Measurements from ENCODE around the gene CFAP210.

Gene CFAP210

DNA sequence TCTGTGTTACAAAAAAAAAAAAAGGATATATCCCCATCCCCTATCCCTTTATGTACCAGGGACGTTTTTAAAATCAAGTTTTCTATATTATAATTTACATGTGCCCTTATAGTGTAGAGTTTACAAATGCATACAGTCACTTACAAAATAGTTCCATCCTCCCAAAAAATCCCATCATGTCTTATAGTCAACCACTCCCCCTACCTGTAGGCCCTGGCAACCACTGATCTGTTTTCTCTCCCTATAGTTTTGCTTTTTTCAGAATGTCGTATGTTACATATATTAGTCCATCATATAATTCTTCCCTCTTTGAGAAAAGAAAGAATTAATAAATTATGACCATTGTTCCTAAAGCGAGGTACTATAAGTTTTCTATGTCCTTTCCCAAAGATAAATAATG lies 17.8 kb downstream of the CFAP210 start:
- H3K4me3 ChIP-seq (ENCODE audit: low read depth, low read length): no peak overlapping the region
- no peaks in the 10 kb centered on the region for H3K36me3 ChIP-seq (ENCODE audit: control insufficient read depth in 2 of 2, insufficient read depth in 1 of 2, low read length in 2 of 2)
- H3K9me3 ChIP-seq (ENCODE audit: control insufficient read depth, insufficient read depth, low read depth, low read length): no peaks in the 10 kb centered on the region
- H3K4me1 ChIP-seq (ENCODE audit: control insufficient read depth, insufficient read depth, low read length): no peaks in the 10 kb centered on the region
- ChIA-PET POLR2A (no interaction called here), CTCF (no interaction called here)
- no peak overlapping the region for H3K27ac ChIP-seq (ENCODE audit: extremely low read depth, low read depth, low read length)
- peak; percentile 19; the same call in 1 of the 2 replicates for TF ChIP-seq ZNF654 (tag by site-specific recombination; IDR thresholded peaks at IDR 0.05; ENCODE audit: low read depth)
- no peak for TF ChIP-seq ZBTB7A (tag by site-specific recombination; IDR thresholded peaks at IDR 0.05; ENCODE audit: low read depth)

DNA sequence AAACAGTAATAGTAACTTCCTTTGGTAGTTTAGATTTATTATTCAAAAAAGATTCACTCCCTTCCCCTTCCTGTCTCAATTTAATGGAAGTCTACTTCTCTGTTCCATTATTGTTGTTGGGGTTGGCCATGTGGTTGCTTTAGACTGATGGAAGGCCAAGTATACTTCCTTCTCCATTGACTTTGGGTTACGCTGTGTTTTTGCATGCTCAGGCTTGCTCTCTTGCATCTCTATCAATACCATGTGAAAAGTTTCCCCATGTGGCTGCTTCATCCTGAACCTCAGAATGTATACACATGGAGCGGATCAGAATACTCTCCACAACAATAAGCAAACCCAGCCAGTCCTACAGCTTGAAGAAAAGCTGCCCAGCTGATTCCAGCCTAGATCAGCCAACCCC lies 20.3 kb downstream of the CFAP210 start:
- ChIA-PET CTCF (interaction anchor here (0.7 kb wide), 1 partner anchor 9 kb away, joined by 3 read pairs; no protein-coding TSS in a partner anchor), POLR2A (no interaction called here)
- TF ChIP-seq ZFP3 (tag by site-specific recombination; IDR thresholded peaks at IDR 0.05; ENCODE audit: low read depth) (no peak), ZNF214 (tag by site-specific recombination; IDR thresholded peaks at IDR 0.05; ENCODE audit: borderline replicate concordance) (no peak), ZBTB21 (tag by site-specific recombination; IDR thresholded peaks at IDR 0.05) (no peak), ZBTB1 (tag by site-specific recombination; IDR thresholded peaks at IDR 0.05) (no peak), KLF1 (tag by site-specific recombination; IDR thresholded peaks at IDR 0.05) (no peak), ZNF600 (tag by site-specific recombination; IDR thresholded peaks at IDR 0.05) (no peak), KLF10 (tag by site-specific recombination; IDR thresholded peaks at IDR 0.05) (no peak), ZNF112 (tag by site-specific recombination; IDR thresholded peaks at IDR 0.05) (no peak), ZFP41 (tag by site-specific recombination; IDR thresholded peaks at IDR 0.05; ENCODE audit: borderline replicate concordance) (no peak), GLIS2 (tag by site-specific recombination; IDR thresholded peaks at IDR 0.05) (no peak), ZNF416 (tag by site-specific recombination; IDR thresholded peaks at IDR 0.05) (no peak), ZNF560 (tag by site-specific recombination; IDR thresholded peaks at IDR 0.05; ENCODE audit: borderline replicate concordance) (no peak), ZNF146 (tag by site-specific recombination; IDR thresholded peaks at IDR 0.05) (no peak), ZNF391 (tag by site-specific recombination; IDR thresholded peaks at IDR 0.05; ENCODE audit: borderline replicate concordance, low read depth) (no peak), SP2 (tag by site-specific recombination; IDR thresholded peaks at IDR 0.05) (no peak), ZNF274 (IDR thresholded peaks at IDR 0.05; ENCODE audit: low read length) (no peak), ZNF274 (tag by site-specific recombination; IDR thresholded peaks at IDR 0.05; ENCODE audit: borderline replicate concordance) (no peak), ZFP69B (tag by site-specific recombination; IDR thresholded peaks at IDR 0.05) (no peak)
- TF ChIP-seq, protein P1, sequence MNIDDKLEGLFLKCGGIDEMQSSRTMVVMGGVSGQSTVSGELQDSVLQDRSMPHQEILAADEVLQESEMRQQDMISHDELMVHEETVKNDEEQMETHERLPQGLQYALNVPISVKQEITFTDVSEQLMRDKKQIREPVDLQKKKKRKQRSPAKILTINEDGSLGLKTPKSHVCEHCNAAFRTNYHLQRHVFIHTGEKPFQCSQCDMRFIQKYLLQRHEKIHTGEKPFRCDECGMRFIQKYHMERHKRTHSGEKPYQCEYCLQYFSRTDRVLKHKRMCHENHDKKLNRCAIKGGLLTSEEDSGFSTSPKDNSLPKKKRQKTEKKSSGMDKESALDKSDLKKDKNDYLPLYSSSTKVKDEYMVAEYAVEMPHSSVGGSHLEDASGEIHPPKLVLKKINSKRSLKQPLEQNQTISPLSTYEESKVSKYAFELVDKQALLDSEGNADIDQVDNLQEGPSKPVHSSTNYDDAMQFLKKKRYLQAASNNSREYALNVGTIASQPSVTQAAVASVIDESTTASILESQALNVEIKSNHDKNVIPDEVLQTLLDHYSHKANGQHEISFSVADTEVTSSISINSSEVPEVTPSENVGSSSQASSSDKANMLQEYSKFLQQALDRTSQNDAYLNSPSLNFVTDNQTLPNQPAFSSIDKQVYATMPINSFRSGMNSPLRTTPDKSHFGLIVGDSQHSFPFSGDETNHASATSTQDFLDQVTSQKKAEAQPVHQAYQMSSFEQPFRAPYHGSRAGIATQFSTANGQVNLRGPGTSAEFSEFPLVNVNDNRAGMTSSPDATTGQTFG (tag by site-specific recombination; IDR thresholded peaks at IDR 0.05; ENCODE audit: borderline replicate concordance): no peak
- Histone ChIP-seq H3K36me3 (ENCODE audit: control insufficient read depth in 2 of 2, insufficient read depth in 1 of 2, low read length in 2 of 2) (no peaks in the 10 kb centered on the region), H3K4me3 (ENCODE audit: low read depth, low read length) (no peak overlapping the region), H3K4me1 (ENCODE audit: control insufficient read depth, insufficient read depth, low read length) (no peaks in the 10 kb centered on the region), H3K27ac (ENCODE audit: extremely low read depth, low read depth, low read length) (no peak overlapping the region), H3K9me3 (ENCODE audit: control insufficient read depth, insufficient read depth, low read depth, low read length) (no peaks in the 10 kb centered on the region)

DNA sequence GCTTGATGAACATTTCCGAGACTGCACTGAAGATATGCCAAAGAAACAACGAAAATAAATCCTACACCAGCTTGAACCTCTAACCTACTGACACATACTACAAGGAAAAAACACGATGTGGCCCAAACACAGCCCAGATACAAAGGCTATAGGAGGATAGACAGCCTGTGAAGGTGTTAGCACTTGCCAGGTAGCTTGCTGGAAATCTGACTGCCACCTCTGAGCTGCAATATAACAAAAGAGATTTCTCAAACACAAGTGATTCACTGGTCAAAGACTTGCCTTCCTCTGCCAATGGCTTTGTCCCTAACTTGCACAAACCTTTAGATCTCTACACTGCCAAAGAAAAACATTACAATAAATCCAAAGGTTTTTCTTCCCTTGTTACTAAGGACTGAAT lies 21.1 kb downstream of the CFAP210 start:
- H3K36me3 ChIP-seq (ENCODE audit: control insufficient read depth in 2 of 2, insufficient read depth in 1 of 2, low read length in 2 of 2): no peaks in the 10 kb centered on the region
- ChIA-PET CTCF (interaction anchor here (0.7 kb wide), 1 partner anchor 10 kb away, joined by 3 read pairs; no protein-coding TSS in a partner anchor), POLR2A (no interaction called here)
- no peak overlapping the region for H3K4me3 ChIP-seq (ENCODE audit: low read depth, low read length)
- H3K9me3 ChIP-seq (ENCODE audit: control insufficient read depth, insufficient read depth, low read depth, low read length): no peaks in the 10 kb centered on the region
- H3K27ac ChIP-seq (ENCODE audit: extremely low read depth, low read depth, low read length): no peak overlapping the region
- H3K4me1 ChIP-seq (ENCODE audit: control insufficient read depth, insufficient read depth, low read length): no peaks in the 10 kb centered on the region
- TF ChIP-seq ZFP41 (tag by site-specific recombination; IDR thresholded peaks at IDR 0.05; ENCODE audit: borderline replicate concordance) (no peak), ZNF341 (tag by site-specific recombination; IDR thresholded peaks at IDR 0.05; ENCODE audit: low read depth) (no peak), ZNF16 (tag by site-specific recombination; IDR thresholded peaks at IDR 0.05; ENCODE audit: low read depth) (no peak), ZNF670 (tag by site-specific recombination; IDR thresholded peaks at IDR 0.05; ENCODE audit: low read depth) (no peak), ZNF843 (tag by site-specific recombination; IDR thresholded peaks at IDR 0.05) (no peak)
- TF ChIP-seq, protein P2, sequence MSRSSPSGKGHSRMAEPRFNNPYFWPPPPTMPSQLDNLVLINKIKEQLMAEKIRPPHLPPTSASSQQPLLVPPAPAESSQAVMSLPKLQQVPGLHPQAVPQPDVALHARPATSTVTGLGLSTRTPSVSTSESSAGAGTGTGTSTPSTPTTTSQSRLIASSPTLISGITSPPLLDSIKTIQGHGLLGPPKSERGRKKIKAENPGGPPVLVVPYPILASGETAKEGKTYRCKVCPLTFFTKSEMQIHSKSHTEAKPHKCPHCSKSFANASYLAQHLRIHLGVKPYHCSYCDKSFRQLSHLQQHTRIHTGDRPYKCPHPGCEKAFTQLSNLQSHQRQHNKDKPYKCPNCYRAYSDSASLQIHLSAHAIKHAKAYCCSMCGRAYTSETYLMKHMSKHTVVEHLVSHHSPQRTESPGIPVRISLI (tag by site-specific recombination; IDR thresholded peaks at IDR 0.05): no peak
- TF ChIP-seq, protein P3, sequence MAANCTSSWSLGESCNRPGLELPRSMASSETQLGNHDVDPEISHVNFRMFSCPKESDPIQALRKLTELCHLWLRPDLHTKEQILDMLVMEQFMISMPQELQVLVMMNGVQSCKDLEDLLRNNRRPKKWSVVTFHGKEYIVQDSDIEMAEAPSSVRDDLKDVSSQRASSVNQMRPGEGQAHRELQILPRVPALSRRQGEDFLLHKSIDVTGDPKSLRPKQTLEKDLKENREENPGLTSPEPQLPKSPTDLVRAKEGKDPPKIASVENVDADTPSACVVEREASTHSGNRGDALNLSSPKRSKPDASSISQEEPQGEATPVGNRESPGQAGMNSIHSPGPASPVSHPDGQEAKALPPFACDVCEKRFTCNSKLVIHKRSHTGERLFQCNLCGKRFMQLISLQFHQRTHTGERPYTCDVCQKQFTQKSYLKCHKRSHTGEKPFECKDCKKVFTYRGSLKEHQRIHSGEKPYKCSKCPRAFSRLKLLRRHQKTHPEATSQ (tag by site-specific recombination; IDR thresholded peaks at IDR 0.05): no peak

Measured in HEK293 (cell line).